Heart left ventricle (tissue), 16 donors: ENCODE results near the gene NCAPH2. TPM values are rescaled to one million over a fixed set of nuclear protein-coding genes. Genes with fewer than 3 reads are reported as not detected.
A peak's percentile ranks its signal among the peaks of the same experiment; 100 is the strongest.

Experiments
- ATAC-seq, 4 donors: fragments of 200-7000 bp; cut with Tn5 transposase; one replicate each; pipeline ENCODE4 v1.9.1; 2020 to 2022; ENCODE audit warnings: moderate library complexity in 4 of 4, mild to moderate bottlenecking in 3 of 4, moderate number of reproducible peaks in 1 of 4
- DNase-seq, 5 donors: peaks; one replicate each; pipeline ENCODE4 v3.0.0-alpha.2; 2020
- H3K27ac ChIP-seq, 12 donors: fragments of 200-600 bp; sonication (generic) in 4 of 12; one replicate each; pipeline versions ENCODE4 v1.5.0 to v1.8.0; 2016 to 2022; ENCODE audit warnings: mild to moderate bottlenecking in 2 of 12
- H3K27me3 ChIP-seq, 9 donors: fragments of 200-600 bp; sonication (generic) in 2 of 9; one replicate each; pipeline versions ENCODE4 v1.5.1 to v1.8.0; 2016 to 2022; ENCODE audit warnings: mild to moderate bottlenecking in 3 of 9
- H3K36me3 ChIP-seq, 9 donors: fragments of 200-600 bp; sonication (generic) in 2 of 9; one replicate each; pipeline versions ENCODE4 v1.5.0 to v1.8.0; 2018 to 2022; ENCODE audit warnings: mild to moderate bottlenecking in 2 of 9
- H3K4me1 ChIP-seq, 12 donors: fragments of 200-600 bp; sonication (generic) in 4 of 12; one replicate each; pipeline versions ENCODE4 v1.5.0 to v1.8.0; 2016 to 2022; ENCODE audit warnings: mild to moderate bottlenecking in 3 of 12
- H3K4me3 ChIP-seq, 12 donors: fragments of 200-600 bp; sonication (generic) in 4 of 12; one replicate each; pipeline versions ENCODE4 v1.5.0 to v1.8.0; 2017 to 2022; ENCODE audit warnings: mild to moderate bottlenecking in 9 of 12, moderate library complexity in 4 of 12
- H3K9me3 ChIP-seq, 12 donors: fragments of 200-600 bp; sonication (generic) in 4 of 12; one replicate each; pipeline versions ENCODE4 v1.5.0 to v1.8.0; 2016 to 2022; ENCODE audit warnings: mild to moderate bottlenecking in 1 of 12
- CTCF ChIP-seq, 12 donors: fragments of 200-600 bp; sonication (generic) in 4 of 12; IDR thresholded peaks; one replicate each; pipeline versions ENCODE4 v1.5.0 to v1.8.0; 2018 to 2022; ENCODE audit warnings: antibody characterized with exemption in 12 of 12, mild to moderate bottlenecking in 5 of 12
- POLR2A ChIP-seq, 2 donors: fragments of 450-650 bp; IDR thresholded peaks; one replicate each; pipeline ENCODE4 v1.6.1; 2017; ENCODE audit warnings: antibody characterized with exemption in 2 of 2, mild to moderate bottlenecking in 2 of 2, moderate library complexity in 2 of 2
- WGBS, 4 donors: extraction: QIAGEN DNeasy Blood & Tissue Kit in 2 of 4; methylation state at CpG; one replicate each; pipeline versions ENCODE4 v1.1.5 to v1.1.7; 2013 to 2018; 5-methylcytosine and 5-hydroxymethylcytosine counted together
- intact Hi-C, 10 donors: fragments of 100-400 bp; cut with DNase I; formaldehyde crosslinking; loops; one replicate each; pipeline versions ENCODE4 v1.11.1 to v1.14.2; 2022
- polyA plus RNA-seq, 2 donors: library from polyadenylated mRNA; stranded (reverse); fragments of 200-250 nt; gene quantifications; one replicate each; pipeline ENCODE4 v1.2.3, GENCODE V29; 2013
- total RNA-seq, 9 donors: library from RNA; depleted of rRNA in 2 of 9; stranded (reverse); fragments of >200 nt in 2 of 9; fragmentation: NEBNext Ultra II Directional in 3 of 9; extraction: Animal tissue kit (Norgen Biotek cat#: 25700) in 3 of 9; gene quantifications; one replicate each; pipeline versions ENCODE4 v1.1.0 to v1.2.4, GENCODE V29; 2016 to 2023
- donor health status: ischemic (EF 13 %, LVEDD 7.1; RV severe dilation, severe dysfunction).
- donor health status: healthy with polysubstance abuse.
- donor health status: DM: no; HTN: yes; CAD: no.
- donor health status: DM: no; HTN: no; CAD: no.
- donor health status: ischemic (EF 25% LVEDD 6.9; RV normal size, moderate dysfunction).
- donor health status: ischemic (EF 25% LVEDD 5.7; RV mildly dilated, moderate dysfunction).
- donor health status: healthy.
- donor health status: DM: yes; HTN: yes; CAD: no.
- donor health status: ischemic (EF 35%, LVEDD 5.7; RV mildly dilated, moderate dysfunction).
- donor health status: nonischemic (EF 11% LVEDD 7.7; RV severe dilation, severe dysfunction).
- donor health status: DM: yes; HTN: yes; CAD: no.
- donor health status: PGD.
- donor health status: ischemic (EF 29% LVEDD 5.4; RV normal size, mild dysfunction).
- donor health status: nonischemic (EF 23%, LVEDD 6.1; RV moderate dilation, normal function).

NCAPH2 gene
- total and polyA plus RNA-seq, 11 donors = 24.7 to 43.3 (median 28.1) TPM

GRCh38 chr22:50548921-50549790 lies 41.1 kb downstream of the NCAPH2 start:
- Histone ChIP-seq H3K27me3 (peaks cover 24 to 75% (median 36%) of the 10 kb centered on the region in 9 donors), H3K36me3 (no peaks in the 10 kb centered on the region), H3K4me1 (peaks cover 0 to 49% (median 12%) of the 10 kb centered on the region in 12 donors), H3K9me3 (no peaks in the 10 kb centered on the region), H3K4me3 (peak overlapping the region in 10 of 12 donors; percentile 16 to 65 (median 36)), H3K27ac (peak overlapping the region in 1 of 12 donors; percentile 74)
- intact Hi-C loops = loop anchor here in 2 of 10 donors (5.0 to 10.0 kb wide), 2 partner anchors 63 to 66 kb away; no protein-coding TSS in a partner anchor
- no peak for DNase-seq
- WGBS, 4 donors = 63 to 83% (median 67%) methylated on average over 40 to 68 of the region's 68 CpGs
- no peak for TF ChIP-seq POLR2A (IDR thresholded peaks at IDR 0.05)
- TF ChIP-seq CTCF (IDR thresholded peaks at IDR 0.05) = no peak
- ATAC-seq = no peak

- no peak for ATAC-seq
- peaks cover 0 to 37% (median 8%) of the 10 kb centered on the region in 12 donors for H3K4me1 ChIP-seq
- peaks cover 24 to 63% (median 36%) of the 10 kb centered on the region in 9 donors for H3K27me3 ChIP-seq
- H3K9me3 ChIP-seq = no peaks in the 10 kb centered on the region
- no peak overlapping the region for H3K27ac ChIP-seq
- no peak for TF ChIP-seq CTCF (IDR thresholded peaks at IDR 0.05)
- TF ChIP-seq POLR2A (IDR thresholded peaks at IDR 0.05) = no peak
- WGBS, 4 donors = 88 to 92% (median 92%) methylated on average over 8 of the region's 8 CpGs
- intact Hi-C loops = no loop called here
- H3K36me3 ChIP-seq = no peaks in the 10 kb centered on the region
- no peak overlapping the region for H3K4me3 ChIP-seq
- DNase-seq = no peak
Measured at GRCh38 chr22:50550395-50550794, 42.4 kb downstream of the NCAPH2 start.

- no peak for ATAC-seq
- no peak overlapping the region for H3K27ac ChIP-seq
- no peaks in the 10 kb centered on the region for H3K9me3 ChIP-seq
- no peak overlapping the region for H3K4me3 ChIP-seq
- 90 to 99% (median 93%) methylated on average over 11 of the region's 11 CpGs for WGBS, 4 donors
- H3K27me3 ChIP-seq = peaks cover 24 to 54% (median 33%) of the 10 kb centered on the region in 9 donors
- no peaks in the 10 kb centered on the region for H3K36me3 ChIP-seq
- DNase-seq = no peak
- peaks cover 0 to 28% (median 8%) of the 10 kb centered on the region in 12 donors for H3K4me1 ChIP-seq
- TF ChIP-seq CTCF (IDR thresholded peaks at IDR 0.05) (no peak), POLR2A (IDR thresholded peaks at IDR 0.05) (no peak)
- intact Hi-C loops = no loop called here
Measured at GRCh38 chr22:50551160-50551752, 43.2 kb downstream of the NCAPH2 start.

GRCh38 chr22:50553310-50553709 lies 45.3 kb downstream of the NCAPH2 start:
- Histone ChIP-seq H3K36me3 (no peaks in the 10 kb centered on the region), H3K4me1 (peaks cover 0 to 16% (median 6%) of the 10 kb centered on the region in 12 donors), H3K4me3 (no peak overlapping the region), H3K27ac (no peak overlapping the region), H3K9me3 (no peaks in the 10 kb centered on the region), H3K27me3 (peaks cover 11 to 37% (median 18%) of the 10 kb centered on the region in 9 donors)
- DNase-seq = no peak
- no peak for ATAC-seq
- TF ChIP-seq CTCF (IDR thresholded peaks at IDR 0.05) (no peak), POLR2A (IDR thresholded peaks at IDR 0.05) (no peak)
- intact Hi-C loops = no loop called here
- 82 to 91% (median 83%) methylated on average over 8 of the region's 8 CpGs for WGBS, 4 donors
